PC-3 (cell line): ENCODE measurements around the gene USP25. TPM values are rescaled to one million over a fixed set of nuclear protein-coding genes. Genes with fewer than 3 reads are reported as not detected.

Experiments used
- ATAC-seq: fragments of 200-7000 bp; cut with Tn5 transposase; 2 replicates; pipeline ENCODE4 v1.9.1; 2020; ENCODE audit warnings: mild to moderate bottlenecking, moderate library complexity
- BruUV-seq: library from RNA; stranded (reverse); fragments of 400-500 nt; replicated peaks from 2 replicates; lab custom pipeline; 2021; lab: Mats Ljungman, UMichigan
- CTCF ChIA-PET: fragments of 300-600 bp; sonication (Branson Sonifier 250); formaldehyde crosslinking; loops from one replicate; lab custom pipeline; 2022; ENCODE audit warnings: antibody characterized with exemption; lab: Charles Lee
- POLR2A ChIA-PET: fragments of 300-600 bp; sonication (Branson Sonifier 250); formaldehyde crosslinking; loops from one replicate; lab custom pipeline; 2022; ENCODE audit warnings: antibody characterized with exemption; ENCODE audit not compliant: unreplicated experiment; lab: Charles Lee
- DNase-seq: peaks from one replicate; pipeline ENCODE4 v3.0.0-alpha.2; 2015
- H2AFZ ChIP-seq: fragments of 300-600 bp; sonication (generic); 2 replicates; pipeline ENCODE4 v1.6.0; 2016; ENCODE audit warnings: antibody characterized with exemption, low read length
- H3F3A ChIP-seq: fragments of 300-600 bp; sonication (generic); one replicate; pipeline ENCODE4 v1.6.0; 2017; ENCODE audit warnings: antibody characterized with exemption, low read length, control low read depth, mild to moderate bottlenecking; ENCODE audit not compliant: unreplicated experiment
- H3K27ac ChIP-seq: fragments of 300-600 bp; sonication (generic); 2 replicates; pipeline ENCODE4 v1.5.1; 2016; ENCODE audit warnings: mild to moderate bottlenecking, low read length
- H3K27me3 ChIP-seq: fragments of 300-600 bp; sonication (generic); 2 replicates; pipeline ENCODE4 v1.6.1; 2016; ENCODE audit warnings: low read length, mixed read lengths
- H3K36me3 ChIP-seq: fragments of 300-600 bp; sonication (generic); 2 replicates; pipeline ENCODE4 v1.6.1; 2016; ENCODE audit warnings: low read depth, mixed run types, low read length, mixed read lengths
- H3K4me1 ChIP-seq: fragments of 300-600 bp; sonication (generic); 2 replicates; pipeline ENCODE4 v1.5.1; 2016; ENCODE audit warnings: low read length; ENCODE audit not compliant: insufficient read depth
- H3K4me2 ChIP-seq: fragments of 300-600 bp; sonication (generic); 2 replicates; pipeline ENCODE4 v1.6.0; 2016; ENCODE audit warnings: low read length
- H3K4me3 ChIP-seq: fragments of 300-600 bp; sonication (generic); 2 replicates; pipeline ENCODE4 v1.5.1; 2016; ENCODE audit warnings: mild to moderate bottlenecking, low read length, mixed read lengths
- H3K79me2 ChIP-seq: fragments of 300-600 bp; sonication (generic); 2 replicates; pipeline ENCODE4 v1.6.1; 2017; ENCODE audit warnings: low read length, mixed read lengths
- H3K9ac ChIP-seq: fragments of 300-600 bp; sonication (generic); 2 replicates; pipeline ENCODE4 v1.6.0; 2016; ENCODE audit warnings: mild to moderate bottlenecking, low read length
- H3K9me2 ChIP-seq: fragments of 300-600 bp; sonication (generic); replicated peaks from 2 replicates; pipeline ENCODE4 v1.6.1; 2016; ENCODE audit warnings: mixed run types, low read length, mixed read lengths
- H3K9me3 ChIP-seq: fragments of 300-600 bp; sonication (generic); 2 replicates; pipeline ENCODE4 v1.6.1; 2016; ENCODE audit warnings: low read length, mixed read lengths
- H4K20me1 ChIP-seq: fragments of 300-600 bp; sonication (generic); 2 replicates; pipeline ENCODE4 v1.6.1; 2016; ENCODE audit warnings: low read length, mixed read lengths
- EZH2 ChIP-seq: fragments of 300-600 bp; sonication (generic); IDR thresholded peaks from one replicate; pipeline ENCODE4 v1.6.1; 2017; ENCODE audit warnings: antibody characterized with exemption, mild to moderate bottlenecking, low read length; ENCODE audit not compliant: unreplicated experiment
- EZH2phosphoT487 ChIP-seq: fragments of 300-600 bp; sonication (generic); IDR thresholded peaks from 2 replicates; pipeline ENCODE4 v1.6.1; 2018; ENCODE audit warnings: mild to moderate bottlenecking, antibody characterized with exemption, low read length, borderline replicate concordance
- intact Hi-C: fragments of 100-400 bp; cut with micrococcal nuclease; formaldehyde crosslinking; loops from 2 replicates; pipeline ENCODE4 v1.9.0; 2023
- total RNA-seq: library from RNA; depleted of rRNA; stranded (reverse); fragments of >200 nt; gene quantifications from 2 replicates; pipeline ENCODE4 v1.2.3, GENCODE V29; 2014
- TF ChIP-seq, protein P1 (sequence below): fragments of 300-600 bp; sonication (generic); conservative IDR thresholded peaks from 2 replicates; pipeline ENCODE4 v1.5.1; 2017; ENCODE audit warnings: antibody characterized with exemption, low read depth, mild to moderate bottlenecking, low read length

USP25 gene
- total RNA-seq, 1 experiment from 2014 or later: 54.4 TPM

DNA sequence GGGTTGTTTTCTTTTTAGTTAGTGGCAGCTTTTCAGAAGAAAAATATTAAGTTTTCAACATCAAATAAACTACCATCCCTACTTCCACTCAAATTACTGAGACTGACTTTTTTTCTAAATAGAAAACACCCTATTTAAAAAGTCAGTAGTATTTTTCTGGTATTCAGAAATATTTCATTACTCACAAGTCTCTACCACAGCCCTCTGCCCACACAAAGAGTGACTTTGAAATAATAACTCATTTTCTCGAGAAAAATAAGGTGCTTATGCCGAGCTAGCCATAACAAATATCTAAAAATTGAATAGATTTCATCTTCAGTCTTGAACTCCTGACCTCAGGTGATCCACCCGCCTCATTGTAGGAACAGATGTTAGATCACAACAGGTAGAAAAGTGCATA, 41.8 kb upstream of the USP25 start:
- Histone ChIP-seq H3K9me3 (peaks cover 9% of the 10 kb centered on the region; the same call in 1 of the 2 replicates), H3F3A (peaks cover 12% of the 10 kb centered on the region), H3K79me2 (no peaks in the 10 kb centered on the region), H3K4me1 (peaks cover 40% of the 10 kb centered on the region), H3K27ac (peak overlapping the region; percentile 16; the same call in 1 of the 2 replicates), H3K27me3 (no peaks in the 10 kb centered on the region), H3K4me3 (peak overlapping the region; percentile 23; the same call in 1 of the 2 replicates), H3K36me3 (peaks cover 6% of the 10 kb centered on the region; the same call in 1 of the 2 replicates), H3K4me2 (peak overlapping the region; percentile 60), H2AFZ (no peak overlapping the region), H3K9me2 (no peaks in the 10 kb centered on the region), H4K20me1 (no peaks in the 10 kb centered on the region), H3K9ac (no peak overlapping the region)
- no TSS peak for BruUV-seq
- no peak for TF ChIP-seq EZH2
- TF ChIP-seq EZH2phosphoT487: no peak
- TF ChIP-seq, protein P1, sequence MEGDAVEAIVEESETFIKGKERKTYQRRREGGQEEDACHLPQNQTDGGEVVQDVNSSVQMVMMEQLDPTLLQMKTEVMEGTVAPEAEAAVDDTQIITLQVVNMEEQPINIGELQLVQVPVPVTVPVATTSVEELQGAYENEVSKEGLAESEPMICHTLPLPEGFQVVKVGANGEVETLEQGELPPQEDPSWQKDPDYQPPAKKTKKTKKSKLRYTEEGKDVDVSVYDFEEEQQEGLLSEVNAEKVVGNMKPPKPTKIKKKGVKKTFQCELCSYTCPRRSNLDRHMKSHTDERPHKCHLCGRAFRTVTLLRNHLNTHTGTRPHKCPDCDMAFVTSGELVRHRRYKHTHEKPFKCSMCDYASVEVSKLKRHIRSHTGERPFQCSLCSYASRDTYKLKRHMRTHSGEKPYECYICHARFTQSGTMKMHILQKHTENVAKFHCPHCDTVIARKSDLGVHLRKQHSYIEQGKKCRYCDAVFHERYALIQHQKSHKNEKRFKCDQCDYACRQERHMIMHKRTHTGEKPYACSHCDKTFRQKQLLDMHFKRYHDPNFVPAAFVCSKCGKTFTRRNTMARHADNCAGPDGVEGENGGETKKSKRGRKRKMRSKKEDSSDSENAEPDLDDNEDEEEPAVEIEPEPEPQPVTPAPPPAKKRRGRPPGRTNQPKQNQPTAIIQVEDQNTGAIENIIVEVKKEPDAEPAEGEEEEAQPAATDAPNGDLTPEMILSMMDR: no peak
- intact Hi-C loops: no loop called here
- ChIA-PET POLR2A (no interaction called here), CTCF (no interaction called here)
- ATAC-seq: no peak
- no peak for DNase-seq

DNA sequence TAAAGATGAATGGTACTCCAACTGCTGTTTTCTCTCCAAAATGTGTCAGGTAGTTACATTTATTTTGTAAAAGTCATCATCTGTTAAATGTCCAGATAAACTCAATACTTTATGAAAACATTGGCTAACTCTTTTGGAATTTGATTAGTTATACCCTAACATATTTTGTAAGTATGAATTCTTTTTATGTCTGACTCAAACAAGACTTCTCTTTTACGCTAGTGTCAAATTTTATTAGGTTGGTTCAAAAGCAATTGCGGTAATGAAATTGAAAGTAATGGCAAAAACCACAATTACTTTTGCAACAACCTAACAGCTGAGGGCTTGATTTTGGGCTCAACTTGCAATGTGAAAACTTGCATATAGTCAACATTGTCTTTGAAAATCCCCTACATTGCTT, 41.0 kb upstream of the USP25 start:
- Histone ChIP-seq H4K20me1 (no peaks in the 10 kb centered on the region), H3K9me3 (peaks cover 9% of the 10 kb centered on the region; the same call in 1 of the 2 replicates), H3K4me3 (peak overlapping the region; percentile 23), H3K36me3 (peaks cover 6% of the 10 kb centered on the region; the same call in 1 of the 2 replicates), H3K9me2 (no peaks in the 10 kb centered on the region), H3F3A (peaks cover 12% of the 10 kb centered on the region), H3K27ac (peak overlapping the region; percentile 16; the same call in 1 of the 2 replicates), H3K4me2 (peak overlapping the region; percentile 60), H3K4me1 (peaks cover 32% of the 10 kb centered on the region), H2AFZ (peak overlapping the region; percentile 21; the same call in 1 of the 2 replicates), H3K79me2 (no peaks in the 10 kb centered on the region), H3K9ac (no peak overlapping the region), H3K27me3 (no peaks in the 10 kb centered on the region)
- DNase-seq (peak; percentile 85), ATAC-seq (peak; percentile 83)
- ChIA-PET CTCF (no interaction called here), POLR2A (interaction anchor here (0.6 kb wide), 1 partner anchor 22 kb away, joined by 4 read pairs; no protein-coding TSS in a partner anchor)
- no TSS peak for BruUV-seq
- intact Hi-C loops: no loop called here
- TF ChIP-seq EZH2 (no peak), EZH2phosphoT487 (no peak)
- TF ChIP-seq, protein P1: no peak

DNA sequence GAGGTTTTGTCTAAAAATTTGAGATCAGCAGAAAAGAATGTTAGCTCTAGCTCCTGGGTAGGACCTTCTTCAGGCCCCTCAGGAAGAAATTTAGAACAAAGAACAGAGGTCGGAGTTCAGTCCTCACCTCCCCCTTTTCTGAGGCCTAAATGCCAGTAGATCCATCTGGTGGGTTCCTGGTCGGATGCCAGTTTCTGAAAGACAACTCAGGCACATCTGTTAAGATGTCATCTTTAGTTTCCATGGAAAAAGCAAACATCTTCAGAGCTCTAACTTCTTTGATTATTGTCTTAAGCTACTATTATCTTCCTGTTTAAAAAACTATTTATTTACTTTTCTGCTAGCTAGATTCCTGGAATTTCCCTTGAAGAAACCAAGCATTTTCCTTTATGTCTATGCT, 37.1 kb upstream of the USP25 start:
- Histone ChIP-seq H3K4me3 (no peak overlapping the region), H4K20me1 (no peaks in the 10 kb centered on the region), H3K9me3 (no peaks in the 10 kb centered on the region), H3K9me2 (no peaks in the 10 kb centered on the region), H3K9ac (no peak overlapping the region), H3K4me2 (no peak overlapping the region), H2AFZ (no peak overlapping the region), H3K27me3 (no peaks in the 10 kb centered on the region), H3K27ac (no peak overlapping the region), H3K79me2 (no peaks in the 10 kb centered on the region), H3F3A (peaks cover 7% of the 10 kb centered on the region), H3K36me3 (no peaks in the 10 kb centered on the region), H3K4me1 (peaks cover 21% of the 10 kb centered on the region)
- intact Hi-C loops: no loop called here
- no peak for DNase-seq
- CTCF ChIA-PET: no interaction called here
- TF ChIP-seq EZH2phosphoT487: no peak
- TF ChIP-seq, protein P1: no peak
- TF ChIP-seq EZH2: no peak
- POLR2A ChIA-PET: no interaction called here
- ATAC-seq: no peak
- BruUV-seq: no TSS peak
